Trophoblast cell (in vitro differentiated cells and primary cell): ENCODE measurements around the gene PAK1.
"Not testable (repeated sequence)": the region's sequence is repeated elsewhere in the genome, so short reads cannot be mapped to it uniquely, and the experiment has no call there.

Experiments
- DNase-seq, 2 donors: peaks; one replicate each; pipeline ENCODE4 v3.0.0-alpha.2; 2016
- H2AFZ ChIP-seq: 2 replicates; pipeline ENCODE4 v1.6.1; 2013; ENCODE audit warnings: low read length, moderate library complexity, mild to moderate bottlenecking; ENCODE audit not compliant: insufficient read depth, poor library complexity
- H2AK5ac ChIP-seq: 2 replicates; pipeline ENCODE4 v1.6.1; 2013; ENCODE audit warnings: mild to moderate bottlenecking, low read length
- H2BK120ac ChIP-seq: 2 replicates; pipeline ENCODE4 v1.6.1; 2013; ENCODE audit warnings: low read length, mild to moderate bottlenecking, moderate library complexity; ENCODE audit not compliant: insufficient read depth, poor library complexity
- H2BK12ac ChIP-seq: 2 replicates; pipeline ENCODE4 v1.6.1; 2013; ENCODE audit warnings: mild to moderate bottlenecking, low read length, moderate library complexity
- H2BK5ac ChIP-seq: 2 replicates; pipeline ENCODE4 v1.6.1; 2013; ENCODE audit warnings: low read length, low read depth, moderate library complexity, mild to moderate bottlenecking; ENCODE audit not compliant: poor library complexity
- H3K14ac ChIP-seq: 2 replicates; pipeline ENCODE4 v1.6.1; 2013; ENCODE audit warnings: mild to moderate bottlenecking, low read length
- H3K18ac ChIP-seq: 2 replicates; pipeline ENCODE4 v1.6.1; 2013; ENCODE audit warnings: mild to moderate bottlenecking, low read length
- H3K23ac ChIP-seq: 2 replicates; pipeline ENCODE4 v1.6.1; 2013; ENCODE audit warnings: low read length
- H3K27ac ChIP-seq: 2 replicates; pipeline ENCODE4 v1.5.1; 2013; ENCODE audit warnings: low read depth, mild to moderate bottlenecking, inconsistent platforms, low read length, moderate library complexity
- H3K27me3 ChIP-seq: 2 replicates; pipeline ENCODE4 v1.6.1; 2013; ENCODE audit warnings: inconsistent platforms, mild to moderate bottlenecking, low read length, moderate library complexity; ENCODE audit not compliant: insufficient read depth
- H3K36me3 ChIP-seq, 2 experiments: 1 replicate in 1 of 2; 2 replicates in 1 of 2; pipeline ENCODE4 v1.6.1; 2013; ENCODE audit warnings: low read length in 2 of 2, mild to moderate bottlenecking in 2 of 2, moderate library complexity in 1 of 2; ENCODE audit not compliant: insufficient read depth in 2 of 2, control insufficient read depth in 1 of 2
- H3K4ac ChIP-seq: 2 replicates; pipeline ENCODE4 v1.6.1; 2013; ENCODE audit warnings: low read depth, mild to moderate bottlenecking, low read length, moderate library complexity
- H3K4me1 ChIP-seq, 2 experiments: 1 replicate in 1 of 2; 2 replicates in 1 of 2; pipeline ENCODE4 v1.6.1; 2013; ENCODE audit warnings: low read length in 2 of 2, mild to moderate bottlenecking in 2 of 2, moderate library complexity in 1 of 2; ENCODE audit not compliant: insufficient read depth in 2 of 2, control insufficient read depth in 1 of 2
- H3K4me2 ChIP-seq: 2 replicates; pipeline ENCODE4 v1.6.1; 2013; ENCODE audit warnings: inconsistent platforms, mild to moderate bottlenecking, low read length, moderate library complexity
- H3K4me3 ChIP-seq: 2 replicates; pipeline ENCODE4 v1.5.1; 2013; ENCODE audit warnings: mild to moderate bottlenecking, low read depth, low read length, inconsistent platforms
- H3K79me1 ChIP-seq: one replicate; pipeline ENCODE4 v1.6.1; 2013; ENCODE audit warnings: low read length
- H3K79me2 ChIP-seq: 2 replicates; pipeline ENCODE4 v1.6.1; 2013; ENCODE audit warnings: low read length, mild to moderate bottlenecking; ENCODE audit not compliant: control insufficient read depth, insufficient read depth, poor library complexity
- H3K9ac ChIP-seq: 2 replicates; pipeline ENCODE4 v1.6.1; 2013; ENCODE audit warnings: mild to moderate bottlenecking, low read length
- H3K9me3 ChIP-seq: 2 replicates; pipeline ENCODE4 v1.6.1; 2013; ENCODE audit warnings: low read depth, mild to moderate bottlenecking, control low read depth, inconsistent platforms, low read length; ENCODE audit not compliant: insufficient read depth
- H4K12ac ChIP-seq: 2 replicates; pipeline ENCODE4 v1.6.1; 2013; ENCODE audit warnings: low read depth, mild to moderate bottlenecking, low read length, moderate library complexity
- H4K8ac ChIP-seq: 2 replicates; pipeline ENCODE4 v1.6.1; 2013; ENCODE audit warnings: low read depth, mild to moderate bottlenecking, low read length, moderate library complexity
- H4K91ac ChIP-seq: one replicate; pipeline ENCODE4 v1.6.1; 2013; ENCODE audit warnings: low read depth, mild to moderate bottlenecking, low read length, moderate library complexity
- WGBS: extraction: QIAGEN DNeasy Blood & Tissue Kit; methylation state at CpG from one replicate; pipeline ENCODE4 v1.1.7; 2013; ENCODE audit warnings: missing lambda C conversion rate; ENCODE audit not compliant: insufficient read length, insufficient coverage; ENCODE audit errors: extremely low coverage; 5-methylcytosine and 5-hydroxymethylcytosine counted together

PAK1 gene

DNA sequence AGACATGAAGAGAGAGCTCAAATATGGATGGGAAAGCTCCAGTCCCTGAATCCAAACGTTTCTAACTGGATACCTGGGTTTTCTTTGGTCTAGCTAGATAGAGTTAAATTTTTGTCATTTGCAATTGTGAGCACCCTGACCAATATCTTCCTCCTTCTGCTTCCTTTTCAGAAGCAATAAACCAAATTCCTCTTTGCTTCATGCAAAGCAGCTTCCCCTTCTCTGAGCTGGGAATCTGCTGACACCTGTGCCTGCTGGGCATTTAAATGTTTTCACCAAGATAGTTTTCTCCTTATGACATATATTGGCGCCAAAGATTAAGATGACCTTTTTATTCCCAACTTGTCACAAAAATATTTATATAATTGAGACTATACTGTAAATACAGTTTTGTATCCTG, 27.9 kb upstream of the PAK1 start:
- Histone ChIP-seq H3K79me2 (no peaks in the 10 kb centered on the region), H2BK12ac (no peak overlapping the region), H3K18ac (no peak overlapping the region), H3K9me3 (no peaks in the 10 kb centered on the region), H3K4me2 (no peak overlapping the region), H3K4ac (no peak overlapping the region), H2AFZ (no peak overlapping the region), H4K91ac (no peak overlapping the region), H2AK5ac (no peak overlapping the region), H3K4me3 (no peak overlapping the region), H3K9ac (no peak overlapping the region), H3K14ac (no peak overlapping the region), H4K12ac (no peak overlapping the region), H3K27ac (no peak overlapping the region), H2BK120ac (no peak overlapping the region), H4K8ac (no peak overlapping the region), H3K23ac (no peak overlapping the region), H3K4me1 (no peaks in the 10 kb centered on the region), H3K79me1 (no peaks in the 10 kb centered on the region), H3K27me3 (no peaks in the 10 kb centered on the region), H3K36me3 (no peaks in the 10 kb centered on the region), H2BK5ac (no peak overlapping the region)
- no CpG with 5 or more reads among the region's 2 CpGs for WGBS
- DNase-seq = no peak

DNA sequence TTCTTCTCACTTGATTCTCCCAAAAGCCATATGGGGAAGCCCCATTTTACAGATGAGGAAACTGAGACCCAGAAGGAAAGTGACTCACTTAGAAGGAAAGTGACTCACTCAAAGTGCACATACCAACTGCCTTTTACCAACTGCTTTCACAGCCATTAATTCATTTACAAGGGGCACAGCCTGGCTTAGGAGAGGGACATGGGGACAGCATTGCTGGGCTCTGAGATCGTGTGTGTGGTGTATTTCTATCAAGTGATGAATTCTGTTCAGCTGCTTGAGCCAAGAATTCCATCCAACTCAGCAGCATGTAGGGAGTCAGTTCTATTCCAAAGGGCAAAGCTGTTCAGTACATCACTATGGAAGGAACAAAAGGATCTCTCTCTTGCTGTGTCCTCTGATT, 23.5 kb upstream of the PAK1 start:
- Histone ChIP-seq H2BK5ac (no peak overlapping the region), H4K8ac (no peak overlapping the region), H3K4me3 (no peak overlapping the region), H3K4me1 (no peaks in the 10 kb centered on the region), H3K9ac (no peak overlapping the region), H3K27ac (no peak overlapping the region), H2BK120ac (no peak overlapping the region), H4K91ac (no peak overlapping the region), H2AFZ (no peak overlapping the region), H3K4me2 (no peak overlapping the region), H3K14ac (no peak overlapping the region), H3K4ac (no peak overlapping the region), H3K36me3 (no peaks in the 10 kb centered on the region), H3K79me2 (no peaks in the 10 kb centered on the region), H3K23ac (no peak overlapping the region), H3K18ac (no peak overlapping the region), H2AK5ac (no peak overlapping the region), H3K9me3 (no peaks in the 10 kb centered on the region), H4K12ac (no peak overlapping the region), H3K27me3 (no peaks in the 10 kb centered on the region), H3K79me1 (no peaks in the 10 kb centered on the region), H2BK12ac (no peak overlapping the region)
- WGBS = no CpG with 5 or more reads among the region's 1 CpG
- DNase-seq = no peak

DNA sequence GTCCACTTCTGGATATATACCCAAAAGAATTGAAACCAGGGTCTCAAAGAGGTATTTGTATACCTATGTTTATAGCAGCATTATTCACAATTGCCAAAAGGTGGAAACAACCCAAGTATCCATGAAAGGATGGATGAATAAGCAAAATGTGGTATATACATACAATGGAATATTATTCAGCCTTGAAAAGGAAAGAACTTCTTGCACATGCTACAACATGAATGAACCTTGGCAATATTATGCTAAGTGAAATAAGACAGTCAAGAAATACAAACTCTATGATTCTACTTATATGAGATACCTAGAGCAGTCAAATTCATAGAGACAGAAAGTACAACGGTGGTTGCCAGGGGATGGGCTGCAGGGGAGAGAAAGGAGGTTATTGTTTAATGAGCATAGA, 21.6 kb upstream of the PAK1 start:
- H3K14ac ChIP-seq = no peak overlapping the region
- no peaks in the 10 kb centered on the region for H3K79me2 ChIP-seq
- no peaks in the 10 kb centered on the region for H3K36me3 ChIP-seq
- WGBS = no CpG with 5 or more reads among the region's 1 CpG
- H3K79me1 ChIP-seq = no peaks in the 10 kb centered on the region
- no peak overlapping the region for H3K27ac ChIP-seq
- H4K8ac ChIP-seq = no peak overlapping the region
- H4K12ac ChIP-seq = no peak overlapping the region
- no peaks in the 10 kb centered on the region for H3K9me3 ChIP-seq
- no peak overlapping the region for H3K4me2 ChIP-seq
- no peak overlapping the region for H3K18ac ChIP-seq
- no peak overlapping the region for H3K23ac ChIP-seq
- H4K91ac ChIP-seq = no peak overlapping the region
- H2BK12ac ChIP-seq = no peak overlapping the region
- H3K9ac ChIP-seq = no peak overlapping the region
- H2BK5ac ChIP-seq = no peak overlapping the region
- no peak overlapping the region for H2BK120ac ChIP-seq
- H3K27me3 ChIP-seq = no peaks in the 10 kb centered on the region
- no peak overlapping the region for H2AK5ac ChIP-seq
- DNase-seq = no peak
- no peak overlapping the region for H3K4ac ChIP-seq
- no peak overlapping the region for H2AFZ ChIP-seq
- H3K4me1 ChIP-seq = no peaks in the 10 kb centered on the region
- H3K4me3 ChIP-seq = no peak overlapping the region

DNA sequence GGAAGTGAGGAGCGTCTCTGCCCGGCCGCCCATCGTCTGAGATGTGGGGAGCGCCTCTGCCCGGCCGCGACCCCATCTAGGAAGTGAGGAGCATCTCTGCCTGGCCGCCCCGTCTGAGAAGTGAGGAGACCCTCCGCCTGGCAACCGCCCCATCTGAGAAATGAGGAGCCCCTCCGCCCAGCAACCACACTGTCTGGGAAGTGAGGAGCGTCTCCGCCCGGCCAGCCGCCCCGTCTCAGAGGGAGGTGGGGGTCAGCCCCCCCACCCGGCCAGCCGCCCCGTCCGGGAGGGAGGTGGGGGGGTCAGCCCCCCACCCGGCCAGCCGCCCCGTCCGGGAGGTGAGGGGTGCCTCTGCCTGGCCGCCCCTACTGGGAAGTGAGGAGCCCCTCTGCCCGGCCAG, 16.1 kb upstream of the PAK1 start:
- not testable (repeated sequence) for H4K91ac ChIP-seq, H3K14ac ChIP-seq, H3K18ac ChIP-seq, H3K4ac ChIP-seq, H3K4me2 ChIP-seq, H3K79me1 ChIP-seq, DNase-seq, H3K9ac ChIP-seq, H3K4me3 ChIP-seq, H2AK5ac ChIP-seq, H4K8ac ChIP-seq, H3K27ac ChIP-seq, H3K9me3 ChIP-seq, H4K12ac ChIP-seq, H2BK120ac ChIP-seq, H3K4me1 ChIP-seq, H2BK12ac ChIP-seq, H3K36me3 ChIP-seq, H3K79me2 ChIP-seq, H3K27me3 ChIP-seq, H3K23ac ChIP-seq, H2BK5ac ChIP-seq, H2AFZ ChIP-seq
- no CpG with 5 or more reads among the region's 28 CpGs for WGBS
